ENCODE measurements around the gene ROBO3.

GRCh38 chr11:124886476-124886875 lies 21.2 kb downstream of the ROBO3 start:
- no peak for TF ChIP-seq CTCF (IDR thresholded peaks at IDR 0.05)
- TF ChIP-seq POLR2A (IDR thresholded peaks at IDR 0.05): no peak
